Activated CD8-positive, alpha-beta T cell treated with anti-CD3 and anti-CD28 coated beads, Interleukin-2, amount 10 ng/mL, durations not matched to agents 7 days and 5 days (primary cell): ENCODE data around the gene SSU72. TPM values are rescaled to one million over a fixed set of nuclear protein-coding genes. Genes with fewer than 3 reads are reported as not detected.
A peak's percentile ranks its signal among the peaks of the same experiment; 100 is the strongest.
"Not testable (repeated sequence)": the region's sequence is repeated elsewhere in the genome, so short reads cannot be mapped to it uniquely, and the experiment has no call there.

Source experiments
- ATAC-seq: fragments of 150-1000 bp; cut with Tn5 transposase; one replicate; pipeline ENCODE4 v1.10.0; 2021; ENCODE audit warnings: moderate library complexity
- CTCF ChIA-PET: fragments of 350-600 bp; sonication (Branson Sonifier 250); formaldehyde crosslinking; loops from one replicate; lab custom pipeline; 2021; ENCODE audit warnings: antibody characterized with exemption; lab: Charles Lee
- POLR2A ChIA-PET: fragments of 350-600 bp; sonication (Branson Sonifier 250); formaldehyde crosslinking; loops from one replicate; lab custom pipeline; 2021; ENCODE audit warnings: antibody characterized with exemption; lab: Charles Lee
- DNase-seq: peaks from one replicate; pipeline ENCODE4 v3.0.0-alpha.2; 2020
- H3K27ac Mint-ChIP-seq: one replicate; pipeline ENCODE4 v1.8.0; 2021; ENCODE audit warnings: mild to moderate bottlenecking, mixed read lengths
- H3K27me3 Mint-ChIP-seq: one replicate; pipeline ENCODE4 v1.8.0; 2021; ENCODE audit warnings: low read depth, mixed read lengths
- H3K36me3 Mint-ChIP-seq: one replicate; pipeline ENCODE4 v1.8.0; 2021; ENCODE audit warnings: low read depth, mixed read lengths
- H3K4me1 Mint-ChIP-seq: one replicate; pipeline ENCODE4 v1.8.0; 2021; ENCODE audit warnings: low read depth, mixed read lengths
- H3K4me3 Mint-ChIP-seq: one replicate; pipeline ENCODE4 v1.8.0; 2021; ENCODE audit warnings: mild to moderate bottlenecking, mixed read lengths
- H3K9me3 Mint-ChIP-seq: one replicate; pipeline ENCODE4 v1.8.0; 2022; ENCODE audit warnings: mixed read lengths; ENCODE audit not compliant: insufficient read depth
- total RNA-seq, 2 experiments: library from RNA; stranded (reverse); gene quantifications; one replicate each; pipeline ENCODE4 v1.2.3, GENCODE V29; 2021

SSU72 gene
- total RNA-seq, 2 experiments from 2014 or later: 123 to 129 TPM

DNA sequence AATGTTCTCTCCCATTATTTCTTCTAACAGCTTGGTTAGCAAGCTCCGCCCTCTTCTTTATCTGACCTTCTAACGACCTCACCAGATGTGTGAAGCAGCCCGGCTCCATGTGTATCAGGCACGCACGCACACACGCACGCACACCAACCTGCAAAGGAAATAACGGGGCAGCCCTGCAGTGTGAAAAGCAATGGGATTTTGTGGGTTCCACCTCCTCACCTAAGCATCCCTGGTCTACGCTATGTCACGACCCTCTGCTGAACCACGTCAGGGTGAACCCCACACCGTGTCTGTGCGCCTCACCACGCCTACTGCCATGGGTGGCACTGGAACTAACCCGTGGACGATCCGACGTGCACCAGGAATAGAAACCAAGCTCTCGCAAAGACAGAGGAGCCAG lies 10.4 kb downstream of the SSU72 start:
- POLR2A ChIA-PET: no interaction called here
- H3K27ac Mint-ChIP-seq: no peak overlapping the region

DNA sequence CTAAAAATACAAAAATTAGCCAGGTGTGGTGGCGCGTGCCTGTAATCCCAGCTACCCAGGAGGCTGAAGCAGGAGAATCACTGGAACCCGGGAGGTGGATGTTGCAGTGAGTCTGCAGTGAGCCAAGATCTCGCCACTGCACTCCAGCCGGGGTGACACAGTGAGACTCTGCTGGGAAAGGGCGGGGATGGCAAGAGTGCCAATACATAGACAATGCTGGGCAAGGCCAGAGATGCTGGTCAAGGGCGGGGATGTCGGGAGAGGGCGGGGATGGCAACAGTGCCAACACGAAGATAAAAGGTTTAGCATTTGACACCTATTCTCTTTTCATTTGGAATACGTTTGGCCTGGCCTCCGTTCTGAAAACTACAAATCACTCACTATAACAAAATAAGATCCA lies 11.0 kb downstream of the SSU72 start:
- no peaks in the 10 kb centered on the region for H3K9me3 Mint-ChIP-seq
- H3K36me3 Mint-ChIP-seq: peaks cover 58% of the 10 kb centered on the region
- ATAC-seq (no peak), DNase-seq (no peak)
- H3K27me3 Mint-ChIP-seq: no peaks in the 10 kb centered on the region
- POLR2A ChIA-PET: no interaction called here
- no peak overlapping the region for H3K4me3 Mint-ChIP-seq
- no peak overlapping the region for H3K27ac Mint-ChIP-seq
- CTCF ChIA-PET: no interaction called here
- peaks cover 7% of the 10 kb centered on the region for H3K4me1 Mint-ChIP-seq

More for the DNA sequence above, 10.4 kb downstream of the SSU72 start:
- Mint-ChIP-seq H3K36me3 (peaks cover 60% of the 10 kb centered on the region), H3K4me3 (no peak overlapping the region), H3K27me3 (no peaks in the 10 kb centered on the region), H3K4me1 (peaks cover 9% of the 10 kb centered on the region), H3K9me3 (no peaks in the 10 kb centered on the region)
- CTCF ChIA-PET: no interaction called here
- ATAC-seq (no peak), DNase-seq (no peak)

- Mint-ChIP-seq H3K4me3 (no peak overlapping the region), H3K27ac (no peak overlapping the region), H3K4me1 (peaks cover 7% of the 10 kb centered on the region), H3K27me3 (no peaks in the 10 kb centered on the region), H3K36me3 (peaks cover 55% of the 10 kb centered on the region), H3K9me3 (no peaks in the 10 kb centered on the region)
- ATAC-seq (no peak), DNase-seq (no peak)
- POLR2A ChIA-PET: no interaction called here
- CTCF ChIA-PET: no interaction called here
Measured at GRCh38 chr1:1562556-1563195, 12.0 kb downstream of the SSU72 start.

DNA sequence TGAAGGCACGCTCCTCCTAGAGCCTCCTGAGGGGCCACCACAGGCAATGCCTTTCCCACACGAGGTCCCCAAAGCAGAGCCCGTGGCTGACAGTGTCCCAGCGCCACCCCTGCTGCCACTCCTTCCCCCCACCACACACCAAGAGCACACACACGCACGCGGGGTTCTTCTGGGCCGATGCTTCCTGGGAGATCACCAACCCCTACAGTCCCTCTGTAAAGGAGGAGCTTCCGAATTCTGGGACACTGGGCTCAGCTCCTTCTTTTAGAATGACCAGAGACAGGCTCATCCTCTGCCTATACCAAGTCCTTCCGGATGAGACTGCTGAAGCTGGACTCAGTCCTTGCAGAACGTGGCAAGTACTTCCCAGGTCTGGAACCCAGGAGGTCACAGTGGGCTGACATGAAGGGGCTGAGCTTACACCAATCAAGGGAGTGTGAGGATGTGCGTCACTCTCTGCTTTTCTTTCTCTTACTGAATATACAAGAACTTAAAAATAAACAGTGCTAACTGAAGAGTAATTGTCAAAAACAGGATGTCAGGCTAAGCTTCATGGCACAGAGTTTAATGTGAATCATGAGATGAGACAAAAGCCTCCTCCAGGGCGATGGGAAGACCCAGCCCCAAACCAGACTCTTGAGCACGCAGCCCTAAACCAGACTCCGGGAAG lies 12.7 kb downstream of the SSU72 start:
- CTCF ChIA-PET: no interaction called here
- DNase-seq (no peak), ATAC-seq (no peak)

DNA sequence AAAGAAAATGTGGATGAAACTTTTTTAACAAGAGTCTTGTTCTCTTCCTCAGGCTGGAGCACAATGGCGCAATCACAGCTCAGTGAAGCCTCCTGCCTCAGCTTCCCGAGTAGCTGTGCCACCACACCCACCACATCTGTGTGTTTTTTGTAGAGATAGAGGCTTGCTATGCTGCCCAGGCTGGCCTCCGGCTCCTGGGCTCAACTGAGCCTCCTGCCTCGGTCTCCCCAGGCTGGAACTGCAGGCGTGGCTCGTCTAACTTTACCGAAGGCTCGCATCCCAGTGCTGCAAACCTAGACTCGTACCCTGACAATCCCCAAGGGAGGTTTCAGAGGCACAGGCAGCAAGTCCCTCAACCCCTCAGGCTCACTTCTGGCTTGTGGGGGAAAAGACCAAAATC lies 14.5 kb downstream of the SSU72 start:
- Mint-ChIP-seq H3K9me3 (no peaks in the 10 kb centered on the region), H3K27ac (no peak overlapping the region), H3K4me1 (peaks cover 2% of the 10 kb centered on the region), H3K4me3 (no peak overlapping the region), H3K27me3 (no peaks in the 10 kb centered on the region), H3K36me3 (peaks cover 34% of the 10 kb centered on the region)
- DNase-seq (no peak), ATAC-seq (no peak)
- ChIA-PET CTCF (no interaction called here), POLR2A (interaction anchor here (1.0 kb wide), 1 partner anchor 185 kb away, joined by 3 read pairs; the partner anchor contains the start of gene AURKAIP1)

More for the DNA sequence above, 12.7 kb downstream of the SSU72 start:
- Mint-ChIP-seq H3K27ac (no peak overlapping the region), H3K36me3 (peaks cover 48% of the 10 kb centered on the region), H3K27me3 (no peaks in the 10 kb centered on the region), H3K4me1 (peaks cover 1% of the 10 kb centered on the region), H3K4me3 (no peak overlapping the region), H3K9me3 (no peaks in the 10 kb centered on the region)
- POLR2A ChIA-PET: no interaction called here

- H3K27ac Mint-ChIP-seq: peak overlapping the region; percentile 44
- H3K36me3 Mint-ChIP-seq: peaks cover 23% of the 10 kb centered on the region
- H3K4me3 Mint-ChIP-seq: no peak overlapping the region
- ChIA-PET POLR2A (no interaction called here), CTCF (no interaction called here)
- no peaks in the 10 kb centered on the region for H3K9me3 Mint-ChIP-seq
- DNase-seq (no peak), ATAC-seq (no peak)
- peaks cover 7% of the 10 kb centered on the region for H3K4me1 Mint-ChIP-seq
- H3K27me3 Mint-ChIP-seq: no peaks in the 10 kb centered on the region
Measured at GRCh38 chr1:1559066-1559465, 15.6 kb downstream of the SSU72 start.

GRCh38 chr1:1558591-1558990 lies 16.1 kb downstream of the SSU72 start:
- no peaks in the 10 kb centered on the region for H3K9me3 Mint-ChIP-seq
- no peak for DNase-seq
- no peak overlapping the region for H3K4me3 Mint-ChIP-seq
- H3K36me3 Mint-ChIP-seq: peaks cover 18% of the 10 kb centered on the region
- no peaks in the 10 kb centered on the region for H3K27me3 Mint-ChIP-seq
- H3K27ac Mint-ChIP-seq: peak overlapping the region; percentile 44
- POLR2A ChIA-PET: no interaction called here
- no peak for ATAC-seq
- CTCF ChIA-PET: no interaction called here
- H3K4me1 Mint-ChIP-seq: peaks cover 8% of the 10 kb centered on the region

- DNase-seq, CTCF ChIA-PET, ATAC-seq, H3K9me3 Mint-ChIP-seq, H3K4me3 Mint-ChIP-seq, H3K4me1 Mint-ChIP-seq, H3K27ac Mint-ChIP-seq, H3K27me3 Mint-ChIP-seq: not testable (repeated sequence)
- H3K36me3 Mint-ChIP-seq: peaks cover 14% of the 10 kb centered on the region
- POLR2A ChIA-PET: interaction anchor here (0.6 kb wide), 1 partner anchor 13 kb away, joined by 3 read pairs; no protein-coding TSS in a partner anchor
Measured at GRCh38 chr1:1557688-1558087, 17.0 kb downstream of the SSU72 start.

DNA sequence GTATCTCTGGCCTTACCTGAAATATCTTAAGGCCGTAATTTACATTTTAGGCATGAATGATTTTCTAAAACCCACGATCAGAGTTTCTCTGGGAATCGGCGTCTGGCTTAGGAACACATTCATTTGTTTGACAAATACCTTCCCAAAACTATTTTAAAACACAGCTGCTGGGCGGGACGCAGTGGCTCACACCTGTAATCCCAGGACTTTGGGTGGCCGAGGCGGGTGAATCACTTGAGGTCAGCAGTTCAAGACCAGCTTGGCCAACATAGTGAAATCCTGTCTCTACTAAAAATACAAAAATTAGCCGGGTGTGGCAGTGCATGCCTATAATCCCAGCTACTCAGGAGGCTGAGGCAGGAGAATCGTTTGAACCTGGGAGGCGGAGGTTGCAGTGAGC lies 17.7 kb downstream of the SSU72 start:
- H3K9me3 Mint-ChIP-seq, ATAC-seq, H3K27ac Mint-ChIP-seq, H3K27me3 Mint-ChIP-seq, H3K36me3 Mint-ChIP-seq, POLR2A ChIA-PET, H3K4me1 Mint-ChIP-seq, H3K4me3 Mint-ChIP-seq, CTCF ChIA-PET, DNase-seq: not testable (repeated sequence)

GRCh38 chr1:1556505-1556904 lies 18.2 kb downstream of the SSU72 start:
- DNase-seq (no peak), ATAC-seq (no peak)
- CTCF ChIA-PET: interaction anchor here (2.5 kb wide), 1 partner anchor 52 kb away, joined by 7 read pairs; no protein-coding TSS in a partner anchor
- Mint-ChIP-seq H3K9me3 (no peaks in the 10 kb centered on the region), H3K4me1 (peaks cover 8% of the 10 kb centered on the region), H3K27ac (no peak overlapping the region), H3K27me3 (no peaks in the 10 kb centered on the region), H3K4me3 (no peak overlapping the region), H3K36me3 (peaks cover 9% of the 10 kb centered on the region)
- POLR2A ChIA-PET: no interaction called here

DNA sequence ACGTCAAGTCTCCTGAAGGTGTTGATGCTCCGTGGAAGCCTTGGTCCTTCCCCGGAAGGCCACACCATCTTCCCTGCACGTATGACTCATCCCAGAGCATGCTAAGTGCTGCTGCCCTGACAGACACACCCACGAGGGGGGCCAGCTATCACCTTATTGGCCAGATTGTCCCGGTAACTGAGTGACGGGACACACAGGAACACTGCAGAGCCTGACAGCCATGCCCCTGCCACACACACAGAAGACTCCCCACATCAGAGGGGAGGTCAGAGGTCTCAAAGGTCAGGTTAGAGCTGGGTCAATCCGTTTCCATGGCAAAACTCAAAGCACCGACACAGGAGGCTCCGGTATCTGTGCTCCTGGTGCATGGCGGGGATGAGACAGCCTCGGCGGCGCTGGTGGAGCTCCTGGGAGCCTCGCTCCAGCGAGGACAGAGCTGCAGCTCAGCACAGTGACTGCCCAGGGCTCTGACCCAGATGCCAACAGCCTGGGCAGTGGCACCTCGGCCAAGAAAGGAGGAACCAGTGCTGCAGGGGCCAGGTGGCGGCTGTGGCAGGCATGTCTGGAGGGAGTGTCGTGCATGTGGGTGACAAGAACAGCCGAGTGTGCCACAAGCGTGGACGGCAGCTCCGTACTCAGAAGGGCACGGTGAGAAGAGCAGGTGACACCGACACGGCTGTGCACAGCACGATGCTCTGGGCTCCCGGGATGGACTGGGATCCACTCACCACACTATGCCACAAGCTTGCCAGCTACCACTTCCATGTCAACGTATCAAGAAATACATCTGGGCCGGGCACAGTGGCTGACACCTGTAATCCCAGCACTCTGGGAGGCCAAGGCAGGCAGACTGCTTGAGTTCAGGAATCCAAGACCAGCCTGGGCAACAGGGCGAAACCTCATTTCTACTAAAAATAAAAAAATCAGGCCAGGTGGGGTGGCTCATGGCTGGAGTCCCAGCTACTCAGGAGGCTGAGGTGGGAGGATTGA lies 19.4 kb downstream of the SSU72 start:
- H3K27ac Mint-ChIP-seq: peak overlapping the region; percentile 11
- DNase-seq (no peak), ATAC-seq (no peak)
- no peaks in the 10 kb centered on the region for H3K9me3 Mint-ChIP-seq
- peaks cover 6% of the 10 kb centered on the region for H3K36me3 Mint-ChIP-seq
- peaks cover 8% of the 10 kb centered on the region for H3K4me1 Mint-ChIP-seq
- CTCF ChIA-PET: interaction anchor here (2.5 kb wide), 1 partner anchor 50 kb away, joined by 7 read pairs; no protein-coding TSS in a partner anchor
- POLR2A ChIA-PET: interaction anchor here (1.0 kb wide), 1 partner anchor 98 kb away, joined by 3 read pairs; no protein-coding TSS in a partner anchor
- H3K4me3 Mint-ChIP-seq: no peak overlapping the region
- H3K27me3 Mint-ChIP-seq: no peaks in the 10 kb centered on the region
